Neuronal stem cell (in vitro differentiated cells): Measurements from ENCODE around the gene ZNF660.
"Not testable (repeated sequence)": the region's sequence is repeated elsewhere in the genome, so short reads cannot be mapped to it uniquely, and the experiment has no call there.

Experiments
- DNase-seq: peaks from one replicate; pipeline ENCODE4 v3.0.0-alpha.2; 2013; ENCODE audit warnings: low spot score
- H2AFZ ChIP-seq: one replicate; pipeline ENCODE4 v1.6.1; 2013; ENCODE audit warnings: mild to moderate bottlenecking, low read length, inconsistent platforms
- H2AK5ac ChIP-seq: 2 replicates; pipeline ENCODE4 v1.6.1; 2013; ENCODE audit warnings: low read depth, mild to moderate bottlenecking, inconsistent platforms, low read length, moderate library complexity, mixed read lengths
- H2BK120ac ChIP-seq: 2 replicates; pipeline ENCODE4 v1.6.1; 2013; ENCODE audit warnings: low read depth, mild to moderate bottlenecking, inconsistent platforms, low read length, moderate library complexity, mixed read lengths
- H2BK12ac ChIP-seq: one replicate; pipeline ENCODE4 v1.6.1; 2013; ENCODE audit warnings: low read length, inconsistent platforms
- H2BK15ac ChIP-seq: 2 replicates; pipeline ENCODE4 v1.6.1; 2013; ENCODE audit warnings: mild to moderate bottlenecking, low read length, inconsistent platforms, mixed read lengths
- H2BK5ac ChIP-seq: one replicate; pipeline ENCODE4 v1.6.1; 2013; ENCODE audit warnings: inconsistent platforms, mild to moderate bottlenecking, low read length, moderate library complexity
- H3K14ac ChIP-seq: one replicate; pipeline ENCODE4 v1.6.1; 2013; ENCODE audit warnings: low read length, inconsistent platforms
- H3K18ac ChIP-seq: 2 replicates; pipeline ENCODE4 v1.6.1; 2013; ENCODE audit warnings: low read length, inconsistent platforms
- H3K23ac ChIP-seq: 2 replicates; pipeline ENCODE4 v1.6.1; 2013; ENCODE audit warnings: low read depth, mild to moderate bottlenecking, mixed read lengths, low read length, inconsistent platforms; ENCODE audit not compliant: poor library complexity
- H3K27ac ChIP-seq: replicated peaks from 3 replicates; pipeline ENCODE4 v1.5.1; 2013; ENCODE audit warnings: low read length, inconsistent platforms
- H3K27me3 ChIP-seq, 3 experiments: 2 replicates each; pipeline ENCODE4 v1.6.1; 2013; ENCODE audit warnings: low read length in 3 of 3, mild to moderate bottlenecking in 2 of 3, inconsistent platforms in 1 of 3, low read depth in 1 of 3, mixed read lengths in 1 of 3, moderate library complexity in 1 of 3; ENCODE audit not compliant: control insufficient read depth in 3 of 3, insufficient read depth in 3 of 3
- H3K36me3 ChIP-seq, 2 donors: replicated peaks in 1 of 2; 2 replicates each; pipeline ENCODE4 v1.6.1; 2013; ENCODE audit warnings: low read length in 2 of 2; ENCODE audit not compliant: control insufficient read depth in 2 of 2, insufficient read depth in 2 of 2
- H3K4ac ChIP-seq: 2 replicates; pipeline ENCODE4 v1.6.1; 2013; ENCODE audit warnings: inconsistent platforms, mild to moderate bottlenecking, low read length, moderate library complexity
- H3K4me1 ChIP-seq, 2 donors: 1 replicate in 1 of 2; 2 replicates in 1 of 2; pipeline ENCODE4 v1.6.1; 2013; ENCODE audit warnings: low read length in 2 of 2, low read depth in 1 of 2; ENCODE audit not compliant: control insufficient read depth in 2 of 2, insufficient read depth in 1 of 2
- H3K4me2 ChIP-seq: one replicate; pipeline ENCODE4 v1.6.1; 2013; ENCODE audit warnings: mild to moderate bottlenecking, low read length, inconsistent platforms; ENCODE audit not compliant: insufficient read depth, poor library complexity, severe bottlenecking
- H3K4me3 ChIP-seq, 2 donors: 2 replicates each; pipeline ENCODE4 v1.5.1; 2013; ENCODE audit warnings: low read length in 2 of 2, mild to moderate bottlenecking in 2 of 2, inconsistent platforms in 1 of 2, moderate library complexity in 1 of 2
- H3K79me1 ChIP-seq: one replicate; pipeline ENCODE4 v1.6.1; 2013; ENCODE audit warnings: low read depth, mild to moderate bottlenecking, inconsistent platforms, low read length, moderate library complexity
- H3K9ac ChIP-seq: one replicate; pipeline ENCODE4 v1.6.1; 2013; ENCODE audit warnings: mild to moderate bottlenecking, low read depth, low read length, inconsistent platforms; ENCODE audit not compliant: poor library complexity
- H3K9me3 ChIP-seq, 2 donors: replicated peaks in 1 of 2; 2 replicates each; pipeline versions ENCODE3 to v1.6.1; 2013; ENCODE audit warnings: low read length in 2 of 2, mild to moderate bottlenecking in 2 of 2, inconsistent platforms in 1 of 2, low read depth in 1 of 2, mixed read lengths in 1 of 2, moderate library complexity in 1 of 2; ENCODE audit not compliant: control insufficient read depth in 2 of 2, insufficient read depth in 1 of 2
- H4K8ac ChIP-seq: one replicate; pipeline ENCODE4 v1.6.1; 2013; ENCODE audit warnings: low read depth, mild to moderate bottlenecking, inconsistent platforms, low read length, moderate library complexity
- H4K91ac ChIP-seq: one replicate; pipeline ENCODE4 v1.6.1; 2013; ENCODE audit warnings: low read length, low read depth, mild to moderate bottlenecking, inconsistent platforms; ENCODE audit not compliant: poor library complexity
- WGBS, 2 donors: extraction: QIAGEN DNeasy Blood & Tissue Kit; methylation state at CpG; one replicate each; pipeline ENCODE4 v1.1.7; 2013; ENCODE audit warnings: missing lambda C conversion rate in 2 of 2, mixed read lengths in 1 of 2; ENCODE audit not compliant: insufficient read length in 2 of 2, insufficient replicate concordance in 1 of 2; ENCODE audit errors: extremely low coverage in 2 of 2; 5-methylcytosine and 5-hydroxymethylcytosine counted together

The ZNF660 gene

GRCh38 chr3:44577354-44577952, 7.3 kb upstream of the ZNF660 start:
- H3K79me1 ChIP-seq, H3K4me2 ChIP-seq, H2BK12ac ChIP-seq, DNase-seq, H3K4ac ChIP-seq, H3K14ac ChIP-seq, H2BK5ac ChIP-seq, H4K91ac ChIP-seq, H2BK120ac ChIP-seq, H3K23ac ChIP-seq, H2BK15ac ChIP-seq, H2AFZ ChIP-seq, H3K4me1 ChIP-seq, H3K27ac ChIP-seq, H3K18ac ChIP-seq, H4K8ac ChIP-seq, H3K4me3 ChIP-seq, H3K9ac ChIP-seq, H3K27me3 ChIP-seq, H2AK5ac ChIP-seq: not testable (repeated sequence)
- H3K9me3 ChIP-seq = peaks cover 2 to 11% of the 10 kb centered on the region in 2 donors
- peaks cover 5 to 33% of the 10 kb centered on the region in 2 donors for H3K36me3 ChIP-seq
- WGBS, 2 donors = no CpG with 5 or more reads among the region's 11 CpGs

GRCh38 chr3:44578316-44578715, 6.4 kb upstream of the ZNF660 start:
- DNase-seq, H2AK5ac ChIP-seq, H3K4me3 ChIP-seq, H3K79me1 ChIP-seq, H3K14ac ChIP-seq, H3K18ac ChIP-seq, H2BK12ac ChIP-seq, H4K91ac ChIP-seq, H3K4me2 ChIP-seq, H3K4me1 ChIP-seq, H2AFZ ChIP-seq, H3K23ac ChIP-seq, H2BK120ac ChIP-seq, H3K9me3 ChIP-seq, H3K27me3 ChIP-seq, H3K9ac ChIP-seq, H3K27ac ChIP-seq, H2BK15ac ChIP-seq, H2BK5ac ChIP-seq, H4K8ac ChIP-seq, H3K4ac ChIP-seq: not testable (repeated sequence)
- no CpG with 5 or more reads among the region's 22 CpGs for WGBS, 2 donors
- peaks cover 5 to 27% of the 10 kb centered on the region in 2 donors for H3K36me3 ChIP-seq

DNA sequence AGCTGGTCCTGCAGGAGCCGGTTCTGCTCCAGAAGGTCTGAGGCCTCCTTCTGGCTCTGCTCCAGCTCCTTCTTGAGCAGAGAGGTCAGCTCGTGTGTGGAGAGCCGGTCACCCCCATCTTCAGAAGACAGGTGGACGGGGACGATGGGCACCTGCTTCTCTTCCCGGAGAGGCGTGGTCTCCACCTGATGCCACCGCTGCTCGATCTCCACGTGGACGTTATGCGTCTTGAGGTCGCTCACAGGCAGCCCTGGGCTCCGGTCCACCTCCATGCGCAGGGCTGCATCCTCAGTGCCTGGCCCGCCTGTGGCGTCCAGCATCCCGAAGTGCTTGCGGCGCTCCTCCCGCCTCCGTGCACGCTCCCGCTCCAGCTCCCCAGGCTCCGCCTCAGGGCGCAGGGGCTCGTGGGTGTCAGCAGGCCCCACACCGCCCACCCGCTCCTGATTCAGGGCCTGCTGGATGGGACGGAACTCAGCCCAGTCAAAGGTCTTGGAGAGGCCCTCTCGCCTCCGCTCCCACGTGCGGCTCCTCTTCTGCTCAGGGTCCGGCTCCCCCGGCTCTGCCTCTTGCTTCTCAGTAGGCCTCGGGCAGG, 5.7 kb upstream of the ZNF660 start:
- H3K4me2 ChIP-seq, H3K27me3 ChIP-seq, H3K14ac ChIP-seq, H3K18ac ChIP-seq, H2BK120ac ChIP-seq, DNase-seq, H2BK12ac ChIP-seq, H2AFZ ChIP-seq, H3K79me1 ChIP-seq, H3K27ac ChIP-seq, H3K4me3 ChIP-seq, H3K4ac ChIP-seq, H4K8ac ChIP-seq, H2BK5ac ChIP-seq, H2BK15ac ChIP-seq, H3K4me1 ChIP-seq, H4K91ac ChIP-seq, H3K9ac ChIP-seq, H2AK5ac ChIP-seq, H3K9me3 ChIP-seq, H3K23ac ChIP-seq: not testable (repeated sequence)
- H3K36me3 ChIP-seq = peaks cover 5 to 24% of the 10 kb centered on the region in 2 donors
- WGBS, 2 donors = no CpG with 5 or more reads among the region's 37 CpGs

DNA sequence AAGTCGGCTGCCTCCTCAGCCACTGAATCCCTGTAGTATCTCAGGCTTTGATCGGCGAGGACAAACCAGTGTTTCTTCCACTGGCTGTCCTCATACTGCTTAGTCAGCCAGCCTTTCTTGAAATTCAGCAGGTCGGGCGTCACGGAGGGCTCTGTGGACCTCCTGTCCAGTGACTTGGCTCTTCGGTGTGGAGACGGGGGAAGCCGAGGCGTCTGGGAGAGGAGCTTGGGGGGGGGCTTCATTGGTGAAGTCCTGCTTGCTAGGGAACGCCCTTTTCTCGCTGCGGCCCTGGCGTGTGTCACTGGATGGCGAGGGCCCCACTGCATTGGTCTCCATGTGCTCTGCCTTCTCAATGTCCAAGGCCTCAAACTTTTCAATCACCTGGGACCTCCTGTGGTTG, 5.0 kb upstream of the ZNF660 start:
- H3K9ac ChIP-seq, H3K4me2 ChIP-seq, H2BK12ac ChIP-seq, H3K9me3 ChIP-seq, H4K8ac ChIP-seq, H3K4ac ChIP-seq, H3K14ac ChIP-seq, H2BK15ac ChIP-seq, H2BK5ac ChIP-seq, H3K79me1 ChIP-seq, H3K18ac ChIP-seq, H3K27me3 ChIP-seq, H3K23ac ChIP-seq, DNase-seq, H2BK120ac ChIP-seq, H2AK5ac ChIP-seq, H2AFZ ChIP-seq, H3K27ac ChIP-seq, H4K91ac ChIP-seq, H3K4me3 ChIP-seq, H3K4me1 ChIP-seq: not testable (repeated sequence)
- H3K36me3 ChIP-seq = peaks cover 5 to 19% of the 10 kb centered on the region in 2 donors
- WGBS, 2 donors = no CpG with 5 or more reads among the region's 15 CpGs
